H1 (cell line): ENCODE measurements around the gene ANK3.

Source experiments
- ASH2L ChIP-seq: fragments of 200-600, 300-600 bp; sonication (generic); IDR thresholded peaks from one replicate; pipeline ENCODE4 v1.7.1; 2017; ENCODE audit warnings: low read length
- CREB1 ChIP-seq: IDR thresholded peaks from 2 replicates; pipeline ENCODE4 v1.6.1; 2012; ENCODE audit warnings: inconsistent platforms
- CTCF ChIP-seq, 3 experiments: IDR thresholded peaks; 1 replicate in 2 of 3; 2 replicates in 1 of 3; pipeline versions ENCODE4 v1.5.1 to v1.6.1; 2011; ENCODE audit warnings: low read length in 3 of 3, mild to moderate bottlenecking in 3 of 3, inconsistent platforms in 2 of 3, low read depth in 1 of 3, moderate library complexity in 1 of 3; ENCODE audit not compliant: insufficient read depth in 1 of 3; ENCODE audit errors: control extremely low read depth in 1 of 3
- EP300 ChIP-seq, 2 experiments: IDR thresholded peaks; 1 replicate in 1 of 2; 2 replicates in 1 of 2; pipeline ENCODE4 v1.6.1; 2011 to 2012; ENCODE audit warnings: low read depth in 2 of 2, low read length in 2 of 2, mild to moderate bottlenecking in 2 of 2, borderline replicate concordance in 1 of 2, inconsistent platforms in 1 of 2, moderate library complexity in 1 of 2
- EZH2 ChIP-seq: fragments of 200-600 bp; sonication (generic); IDR thresholded peaks from 2 replicates; pipeline ENCODE4 v1.7.1; 2012; ENCODE audit warnings: low read depth, mild to moderate bottlenecking, moderate library complexity, low read length, inconsistent platforms; ENCODE audit not compliant: severe bottlenecking
- FOSL1 ChIP-seq: IDR thresholded peaks from 2 replicates; pipeline ENCODE4 v1.6.1; 2011; ENCODE audit warnings: mild to moderate bottlenecking, low read depth, low read length, moderate library complexity; ENCODE audit not compliant: insufficient read depth
- POLR2A ChIP-seq, 2 experiments: IDR thresholded peaks; 1 replicate in 1 of 2; 2 replicates in 1 of 2; pipeline ENCODE4 v1.6.1; 2011; ENCODE audit warnings: low read depth in 2 of 2, low read length in 2 of 2, mild to moderate bottlenecking in 2 of 2; ENCODE audit errors: control extremely low read depth in 1 of 2
- POLR2AphosphoS5 ChIP-seq: IDR thresholded peaks from 2 replicates; pipeline ENCODE4 v1.6.1; 2011; ENCODE audit warnings: low read depth, low read length
- RFX5 ChIP-seq: IDR thresholded peaks from 2 replicates; pipeline ENCODE4 v1.6.1; 2011; ENCODE audit warnings: low read depth, low read length, improper control_type of control experiment, borderline replicate concordance
- SP1 ChIP-seq: IDR thresholded peaks from 2 replicates; pipeline ENCODE4 v1.6.1; 2011; ENCODE audit warnings: low read depth, low read length
- YY1 ChIP-seq: IDR thresholded peaks from 2 replicates; pipeline ENCODE4 v1.6.1; 2011; ENCODE audit warnings: low read depth, mild to moderate bottlenecking, low read length
- ZNF274 ChIP-seq: IDR thresholded peaks from 2 replicates; pipeline ENCODE4 v1.7.0; 2012; ENCODE audit warnings: low read length, borderline replicate concordance; ENCODE audit errors: extremely low read depth
- TF ChIP-seq, protein P1 (sequence below): IDR thresholded peaks from 2 replicates; pipeline ENCODE4 v1.6.1; 2012; ENCODE audit warnings: inconsistent platforms

DNA sequence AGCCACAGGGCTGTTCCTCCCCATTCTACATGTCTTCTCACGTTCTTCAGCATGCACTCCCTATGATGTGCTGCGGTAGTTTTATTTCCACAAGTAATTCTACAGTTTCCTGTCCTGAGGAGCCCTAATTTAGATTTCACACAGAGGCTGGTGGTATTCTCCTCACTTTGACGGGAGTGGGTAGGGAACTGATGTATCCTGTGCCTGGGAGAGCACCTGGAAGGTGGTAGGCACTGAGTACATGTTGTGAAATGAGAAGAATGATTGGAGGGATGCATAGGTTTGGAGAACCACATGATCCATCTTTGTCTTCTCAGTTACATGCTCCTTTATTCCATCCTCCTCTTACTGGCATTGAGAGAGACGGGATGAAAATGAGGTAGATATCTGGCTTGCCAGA lies 365.2 kb downstream of the ANK3 start:
- TF ChIP-seq EP300 (IDR thresholded peaks at IDR 0.05; ENCODE audit: borderline replicate concordance in 1 of 2, low read depth in 2 of 2, low read length in 2 of 2) (no peak), EZH2 (no peak), CREB1 (no peak), CTCF (IDR thresholded peaks at IDR 0.05; ENCODE audit: control extremely low read depth in 1 of 3, insufficient read depth in 1 of 3, low read depth in 1 of 3, low read length in 3 of 3) (no peak), POLR2AphosphoS5 (no peak), ZNF274 (no peak), RFX5 (no peak), POLR2A (IDR thresholded peaks at IDR 0.05; ENCODE audit: control extremely low read depth in 1 of 2, low read depth in 2 of 2, low read length in 2 of 2) (no peak), SP1 (no peak), ASH2L (no peak), YY1 (no peak), FOSL1 (no peak)
- TF ChIP-seq, protein P1, sequence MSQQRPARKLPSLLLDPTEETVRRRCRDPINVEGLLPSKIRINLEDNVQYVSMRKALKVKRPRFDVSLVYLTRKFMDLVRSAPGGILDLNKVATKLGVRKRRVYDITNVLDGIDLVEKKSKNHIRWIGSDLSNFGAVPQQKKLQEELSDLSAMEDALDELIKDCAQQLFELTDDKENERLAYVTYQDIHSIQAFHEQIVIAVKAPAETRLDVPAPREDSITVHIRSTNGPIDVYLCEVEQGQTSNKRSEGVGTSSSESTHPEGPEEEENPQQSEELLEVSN: no peak
